WTC11 (cell line): ENCODE data around the gene ALKBH8. TPM values are rescaled to one million over a fixed set of nuclear protein-coding genes. Genes with fewer than 3 reads are reported as not detected.

Source experiments
- ATAC-seq: fragments of 200-7000 bp; cut with Tn5 transposase; 2 replicates; pipeline ENCODE4 v1.10.0; 2021; ENCODE audit warnings: mild to moderate bottlenecking, moderate library complexity
- CTCF ChIA-PET: fragments of 300-600 bp; sonication (Branson Sonifier 250); formaldehyde crosslinking; loops from one replicate; lab custom pipeline; 2021; ENCODE audit warnings: antibody characterized with exemption; lab: Charles Lee
- POLR2A ChIA-PET: fragments of 350-600 bp; sonication (Branson Sonifier 250); formaldehyde crosslinking; loops from one replicate; lab custom pipeline; 2021; ENCODE audit warnings: antibody characterized with exemption; lab: Charles Lee
- DNase-seq: peaks from one replicate; pipeline ENCODE4 v3.0.0; 2021; ENCODE audit warnings: low spot score
- H3K27ac Mint-ChIP-seq: 2 replicates; pipeline ENCODE4 v1.8.0; 2021; ENCODE audit warnings: mixed read lengths
- H3K27me3 Mint-ChIP-seq: 2 replicates; pipeline ENCODE4 v1.8.0; 2021; ENCODE audit warnings: low read depth, mild to moderate bottlenecking, moderate library complexity, mixed read lengths
- H3K36me3 Mint-ChIP-seq: 2 replicates; pipeline ENCODE4 v1.8.0; 2021; ENCODE audit warnings: mixed read lengths
- H3K4me1 Mint-ChIP-seq: 2 replicates; pipeline ENCODE4 v1.8.0; 2022; ENCODE audit warnings: mixed read lengths
- H3K4me3 Mint-ChIP-seq: 2 replicates; pipeline ENCODE4 v1.8.0; 2021; ENCODE audit warnings: mild to moderate bottlenecking, moderate library complexity, mixed read lengths
- H3K9me3 Mint-ChIP-seq: 2 replicates; pipeline ENCODE4 v1.8.0; 2021; ENCODE audit warnings: mixed read lengths
- ESRRA ChIP-seq: sonication (generic); formaldehyde crosslinking; IDR thresholded peaks from 2 replicates; pipeline ENCODE4 v1.8.1; 2022; ENCODE audit warnings: mild to moderate bottlenecking, missing genetic modification reagents, borderline replicate concordance
- FOXJ3 ChIP-seq: sonication (generic); formaldehyde crosslinking; IDR thresholded peaks from 2 replicates; pipeline ENCODE4 v1.9.0; 2021; ENCODE audit warnings: missing genetic modification reagents, mild to moderate bottlenecking, borderline replicate concordance
- FOXK1 ChIP-seq: sonication (generic); formaldehyde crosslinking; IDR thresholded peaks from 2 replicates; pipeline ENCODE4 v1.8.0; 2022; ENCODE audit warnings: mild to moderate bottlenecking, moderate library complexity, missing genetic modification reagents
- GABPB1 ChIP-seq: sonication (generic); formaldehyde crosslinking; IDR thresholded peaks from 2 replicates; pipeline ENCODE4 v1.8.1; 2023; ENCODE audit warnings: mild to moderate bottlenecking, missing genetic modification reagents
- GTF2I ChIP-seq: fragments of 250-450 bp; sonication (Bioruptor Pico); conservative IDR thresholded peaks from 2 replicates; pipeline ENCODE4 v1.4.0; 2021; ENCODE audit warnings: mild to moderate bottlenecking
- HMGA2 ChIP-seq: fragments of 250-450 bp; sonication (Bioruptor Pico); IDR thresholded peaks from 2 replicates; pipeline ENCODE4 v1.4.0; 2021; ENCODE audit warnings: mild to moderate bottlenecking, moderate library complexity
- IRF2 ChIP-seq: sonication (generic); formaldehyde crosslinking; IDR thresholded peaks from 2 replicates; pipeline ENCODE4 v1.8.0; 2022; ENCODE audit warnings: low read depth, missing genetic modification reagents, borderline replicate concordance
- NFATC4 ChIP-seq: fragments of 250-450 bp; sonication (Bioruptor Pico); IDR thresholded peaks from 2 replicates; pipeline ENCODE4 v1.9.0; 2021; ENCODE audit warnings: mild to moderate bottlenecking
- NFE2L1 ChIP-seq: sonication (generic); formaldehyde crosslinking; IDR thresholded peaks from 2 replicates; pipeline ENCODE4 v1.8.1; 2023; ENCODE audit warnings: missing genetic modification reagents
- NFYB ChIP-seq: sonication (generic); formaldehyde crosslinking; conservative IDR thresholded peaks from 2 replicates; pipeline ENCODE4 v1.8.0; 2022; ENCODE audit warnings: low read depth, missing genetic modification reagents
- OVOL2 ChIP-seq: fragments of 250-450 bp; sonication (Bioruptor Pico); IDR thresholded peaks from 2 replicates; pipeline ENCODE4 v1.9.0; 2021; ENCODE audit warnings: mild to moderate bottlenecking, borderline replicate concordance
- RORB ChIP-seq: fragments of 250-450 bp; sonication (Bioruptor Pico); IDR thresholded peaks from 2 replicates; pipeline ENCODE4 v1.9.0; 2021; ENCODE audit warnings: mild to moderate bottlenecking
- SMAD3 ChIP-seq: sonication (generic); formaldehyde crosslinking; IDR thresholded peaks from 2 replicates; pipeline ENCODE4 v1.8.0; 2022; ENCODE audit warnings: missing genetic modification reagents, mild to moderate bottlenecking, borderline replicate concordance
- SMAD4 ChIP-seq: sonication (generic); formaldehyde crosslinking; IDR thresholded peaks from 2 replicates; pipeline ENCODE4 v1.8.0; 2022; ENCODE audit warnings: mild to moderate bottlenecking, missing genetic modification reagents
- TEAD1 ChIP-seq: sonication (generic); formaldehyde crosslinking; IDR thresholded peaks from 2 replicates; pipeline ENCODE4 v1.8.0; 2022; ENCODE audit warnings: mild to moderate bottlenecking, missing genetic modification reagents
- TEAD4 ChIP-seq: sonication (generic); formaldehyde crosslinking; IDR thresholded peaks from 2 replicates; pipeline ENCODE4 v1.8.0; 2022; ENCODE audit warnings: mild to moderate bottlenecking, missing genetic modification reagents
- ZNF121 ChIP-seq: sonication (generic); formaldehyde crosslinking; IDR thresholded peaks from 2 replicates; pipeline ENCODE4 v1.8.0; 2023; ENCODE audit warnings: missing genetic modification reagents
- ZNF232 ChIP-seq: sonication (generic); formaldehyde crosslinking; IDR thresholded peaks from 2 replicates; pipeline ENCODE4 v1.8.0; 2022; ENCODE audit warnings: mild to moderate bottlenecking, missing genetic modification reagents
- ZNF281 ChIP-seq: sonication (generic); formaldehyde crosslinking; IDR thresholded peaks from 2 replicates; pipeline ENCODE4 v1.8.0; 2023; ENCODE audit warnings: mild to moderate bottlenecking, missing genetic modification reagents
- ZNF317 ChIP-seq: sonication (generic); formaldehyde crosslinking; IDR thresholded peaks from 2 replicates; pipeline ENCODE4 v1.8.1; 2023; ENCODE audit warnings: low read depth, mild to moderate bottlenecking, moderate library complexity, missing genetic modification reagents, borderline replicate concordance
- ZNF396 ChIP-seq: fragments of 250-450 bp; sonication (Bioruptor Pico); IDR thresholded peaks from 2 replicates; pipeline ENCODE4 v1.8.0; 2021; ENCODE audit warnings: mild to moderate bottlenecking, moderate library complexity, borderline replicate concordance
- total RNA-seq: library from RNA; stranded (reverse); gene quantifications from 3 replicates; pipeline ENCODE4 v1.2.3, GENCODE V29; 2021
- TF ChIP-seq, protein P1 (sequence below): sonication (generic); formaldehyde crosslinking; IDR thresholded peaks from 2 replicates; pipeline ENCODE4 v1.8.0; 2023; ENCODE audit warnings: missing genetic modification reagents
- TF ChIP-seq, protein P2 (sequence below): sonication (generic); formaldehyde crosslinking; IDR thresholded peaks from 2 replicates; pipeline ENCODE4 v1.8.1; 2023; ENCODE audit warnings: mild to moderate bottlenecking, missing genetic modification reagents
- TF ChIP-seq, protein P3 (sequence below): fragments of 200-600 bp; IDR thresholded peaks from 2 replicates; pipeline ENCODE4 v1.8.0; 2022; ENCODE audit warnings: antibody characterized with exemption
- TF ChIP-seq, protein P4 (sequence below): fragments of 250-450 bp; sonication (Bioruptor Pico); IDR thresholded peaks from 2 replicates; pipeline ENCODE4 v1.9.0; 2021; ENCODE audit warnings: mild to moderate bottlenecking
- TF ChIP-seq, protein P5 (sequence below): sonication (generic); formaldehyde crosslinking; IDR thresholded peaks from 2 replicates; pipeline ENCODE4 v1.8.1; 2023; ENCODE audit warnings: mild to moderate bottlenecking, missing genetic modification reagents, moderate library complexity

ALKBH8 gene
- total RNA-seq, 1 experiment from 2014 or later: 9.5 TPM

DNA sequence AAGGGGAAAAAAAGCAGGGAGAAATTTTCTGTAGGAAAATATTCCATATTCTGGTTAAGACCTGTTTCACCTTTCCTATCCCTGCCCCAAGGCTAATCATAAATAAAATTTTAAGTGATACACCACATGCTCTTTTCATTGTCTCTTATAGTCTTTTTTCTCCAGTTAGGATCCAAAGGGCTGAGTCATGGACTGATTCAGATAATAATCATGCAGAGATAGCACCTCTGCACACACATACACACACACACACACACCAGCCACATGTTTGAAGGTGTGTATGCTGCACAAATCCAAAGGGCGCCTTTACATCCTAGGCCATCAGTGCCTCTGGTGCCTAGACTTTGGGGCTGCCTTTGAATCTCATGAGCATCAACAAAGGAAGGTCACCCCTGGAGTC is 72.4 kb downstream of the ALKBH8 start:
- H3K9me3 Mint-ChIP-seq: peaks cover 17% of the 10 kb centered on the region
- ChIA-PET POLR2A (no interaction called here), CTCF (no interaction called here)
- no peak overlapping the region for H3K27ac Mint-ChIP-seq
- DNase-seq: no peak
- no peak for ATAC-seq
- no peaks in the 10 kb centered on the region for H3K4me1 Mint-ChIP-seq
- peaks cover under 1% of the 10 kb centered on the region; the same call in 1 of the 2 replicates for H3K27me3 Mint-ChIP-seq
- no peak for TF ChIP-seq ZNF317 (CRISPR knock-in tag)
- no peak overlapping the region for H3K4me3 Mint-ChIP-seq
- peaks cover 4% of the 10 kb centered on the region for H3K36me3 Mint-ChIP-seq

DNA sequence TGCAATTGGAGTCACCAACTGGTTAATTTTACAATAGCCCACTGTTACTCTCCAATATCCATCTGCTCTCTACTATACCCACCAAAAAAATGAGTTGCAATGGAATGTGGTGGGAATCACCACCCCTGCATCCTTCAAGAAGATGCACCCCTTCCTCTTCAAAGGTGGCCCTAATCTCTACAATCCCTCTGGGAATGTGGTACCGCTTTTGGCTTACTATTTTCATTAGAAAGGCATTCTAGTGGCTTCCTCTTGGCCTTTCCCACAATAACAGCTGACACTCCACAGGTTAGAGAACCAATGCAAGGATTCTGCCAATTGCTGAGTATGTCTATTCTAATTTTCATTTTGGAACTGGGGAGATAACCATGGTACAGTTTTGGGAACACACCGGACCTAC is 74.7 kb downstream of the ALKBH8 start:
- ChIA-PET CTCF (interaction anchor here (0.7 kb wide), 1 partner anchor 293 kb away, joined by 3 read pairs; no protein-coding TSS in a partner anchor), POLR2A (no interaction called here)
- Mint-ChIP-seq H3K4me3 (no peak overlapping the region), H3K27me3 (no peaks in the 10 kb centered on the region), H3K27ac (no peak overlapping the region), H3K4me1 (no peaks in the 10 kb centered on the region), H3K36me3 (no peaks in the 10 kb centered on the region), H3K9me3 (peaks cover 5% of the 10 kb centered on the region)
- no peak for TF ChIP-seq OVOL2
- no peak for TF ChIP-seq ESRRA
- no peak for TF ChIP-seq NFATC4 (CRISPR knock-in tag)
- no peak for TF ChIP-seq ZNF396 (CRISPR knock-in tag)
- TF ChIP-seq SMAD3 (CRISPR knock-in tag): no peak
- TF ChIP-seq IRF2 (CRISPR knock-in tag): no peak
- TF ChIP-seq SMAD4: no peak
- TF ChIP-seq, protein P1, sequence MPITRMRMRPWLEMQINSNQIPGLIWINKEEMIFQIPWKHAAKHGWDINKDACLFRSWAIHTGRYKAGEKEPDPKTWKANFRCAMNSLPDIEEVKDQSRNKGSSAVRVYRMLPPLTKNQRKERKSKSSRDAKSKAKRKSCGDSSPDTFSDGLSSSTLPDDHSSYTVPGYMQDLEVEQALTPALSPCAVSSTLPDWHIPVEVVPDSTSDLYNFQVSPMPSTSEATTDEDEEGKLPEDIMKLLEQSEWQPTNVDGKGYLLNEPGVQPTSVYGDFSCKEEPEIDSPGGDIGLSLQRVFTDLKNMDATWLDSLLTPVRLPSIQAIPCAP (CRISPR knock-in tag): no peak
- TF ChIP-seq FOXJ3 (CRISPR knock-in tag): no peak
- no peak for TF ChIP-seq GABPB1 (CRISPR knock-in tag)
- TF ChIP-seq GTF2I: no peak
- no peak for TF ChIP-seq TEAD1 (CRISPR knock-in tag)
- no peak for TF ChIP-seq FOXK1
- DNase-seq: no peak
- no peak for ATAC-seq

- Mint-ChIP-seq H3K36me3 (no peaks in the 10 kb centered on the region), H3K27ac (no peak overlapping the region), H3K4me3 (no peak overlapping the region), H3K27me3 (no peaks in the 10 kb centered on the region), H3K4me1 (no peaks in the 10 kb centered on the region), H3K9me3 (no peaks in the 10 kb centered on the region)
- ChIA-PET CTCF (no interaction called here), POLR2A (no interaction called here)
- ATAC-seq: no peak
- no peak for DNase-seq
- TF ChIP-seq, protein P2, sequence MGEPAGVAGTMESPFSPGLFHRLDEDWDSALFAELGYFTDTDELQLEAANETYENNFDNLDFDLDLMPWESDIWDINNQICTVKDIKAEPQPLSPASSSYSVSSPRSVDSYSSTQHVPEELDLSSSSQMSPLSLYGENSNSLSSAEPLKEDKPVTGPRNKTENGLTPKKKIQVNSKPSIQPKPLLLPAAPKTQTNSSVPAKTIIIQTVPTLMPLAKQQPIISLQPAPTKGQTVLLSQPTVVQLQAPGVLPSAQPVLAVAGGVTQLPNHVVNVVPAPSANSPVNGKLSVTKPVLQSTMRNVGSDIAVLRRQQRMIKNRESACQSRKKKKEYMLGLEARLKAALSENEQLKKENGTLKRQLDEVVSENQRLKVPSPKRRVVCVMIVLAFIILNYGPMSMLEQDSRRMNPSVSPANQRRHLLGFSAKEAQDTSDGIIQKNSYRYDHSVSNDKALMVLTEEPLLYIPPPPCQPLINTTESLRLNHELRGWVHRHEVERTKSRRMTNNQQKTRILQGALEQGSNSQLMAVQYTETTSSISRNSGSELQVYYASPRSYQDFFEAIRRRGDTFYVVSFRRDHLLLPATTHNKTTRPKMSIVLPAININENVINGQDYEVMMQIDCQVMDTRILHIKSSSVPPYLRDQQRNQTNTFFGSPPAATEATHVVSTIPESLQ (CRISPR knock-in tag): no peak
- no peak for TF ChIP-seq TEAD4
- TF ChIP-seq ZNF121 (CRISPR knock-in tag): no peak
- TF ChIP-seq ZNF232 (CRISPR knock-in tag): no peak
- no peak for TF ChIP-seq NFE2L1 (CRISPR knock-in tag)
- TF ChIP-seq, protein P3, sequence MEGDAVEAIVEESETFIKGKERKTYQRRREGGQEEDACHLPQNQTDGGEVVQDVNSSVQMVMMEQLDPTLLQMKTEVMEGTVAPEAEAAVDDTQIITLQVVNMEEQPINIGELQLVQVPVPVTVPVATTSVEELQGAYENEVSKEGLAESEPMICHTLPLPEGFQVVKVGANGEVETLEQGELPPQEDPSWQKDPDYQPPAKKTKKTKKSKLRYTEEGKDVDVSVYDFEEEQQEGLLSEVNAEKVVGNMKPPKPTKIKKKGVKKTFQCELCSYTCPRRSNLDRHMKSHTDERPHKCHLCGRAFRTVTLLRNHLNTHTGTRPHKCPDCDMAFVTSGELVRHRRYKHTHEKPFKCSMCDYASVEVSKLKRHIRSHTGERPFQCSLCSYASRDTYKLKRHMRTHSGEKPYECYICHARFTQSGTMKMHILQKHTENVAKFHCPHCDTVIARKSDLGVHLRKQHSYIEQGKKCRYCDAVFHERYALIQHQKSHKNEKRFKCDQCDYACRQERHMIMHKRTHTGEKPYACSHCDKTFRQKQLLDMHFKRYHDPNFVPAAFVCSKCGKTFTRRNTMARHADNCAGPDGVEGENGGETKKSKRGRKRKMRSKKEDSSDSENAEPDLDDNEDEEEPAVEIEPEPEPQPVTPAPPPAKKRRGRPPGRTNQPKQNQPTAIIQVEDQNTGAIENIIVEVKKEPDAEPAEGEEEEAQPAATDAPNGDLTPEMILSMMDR: no peak
- TF ChIP-seq, protein P4, sequence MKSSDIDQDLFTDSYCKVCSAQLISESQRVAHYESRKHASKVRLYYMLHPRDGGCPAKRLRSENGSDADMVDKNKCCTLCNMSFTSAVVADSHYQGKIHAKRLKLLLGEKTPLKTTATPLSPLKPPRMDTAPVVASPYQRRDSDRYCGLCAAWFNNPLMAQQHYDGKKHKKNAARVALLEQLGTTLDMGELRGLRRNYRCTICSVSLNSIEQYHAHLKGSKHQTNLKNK (CRISPR knock-in tag): no peak
- TF ChIP-seq FOXJ3 (CRISPR knock-in tag): no peak
- no peak for TF ChIP-seq ZNF281 (CRISPR knock-in tag)
- no peak for TF ChIP-seq RORB
- no peak for TF ChIP-seq FOXK1
- no peak for TF ChIP-seq NFATC4 (CRISPR knock-in tag)
- no peak for TF ChIP-seq NFYB
- TF ChIP-seq, protein P5, sequence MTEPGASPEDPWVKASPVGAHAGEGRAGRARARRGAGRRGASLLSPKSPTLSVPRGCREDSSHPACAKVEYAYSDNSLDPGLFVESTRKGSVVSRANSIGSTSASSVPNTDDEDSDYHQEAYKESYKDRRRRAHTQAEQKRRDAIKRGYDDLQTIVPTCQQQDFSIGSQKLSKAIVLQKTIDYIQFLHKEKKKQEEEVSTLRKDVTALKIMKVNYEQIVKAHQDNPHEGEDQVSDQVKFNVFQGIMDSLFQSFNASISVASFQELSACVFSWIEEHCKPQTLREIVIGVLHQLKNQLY: no peak
- no peak for TF ChIP-seq HMGA2 (CRISPR knock-in tag)
These were observed 83.3 kb downstream of the ALKBH8 start for GRCh38 chr11:107482234-107482633.
